ENCODE data around the gene LRRC36.
A peak's percentile ranks its signal among the peaks of the same experiment; 100 is the strongest.
"Not testable (repeated sequence)": the region's sequence is repeated elsewhere in the genome, so short reads cannot be mapped to it uniquely, and the experiment has no call there.

LRRC36 gene

DNA sequence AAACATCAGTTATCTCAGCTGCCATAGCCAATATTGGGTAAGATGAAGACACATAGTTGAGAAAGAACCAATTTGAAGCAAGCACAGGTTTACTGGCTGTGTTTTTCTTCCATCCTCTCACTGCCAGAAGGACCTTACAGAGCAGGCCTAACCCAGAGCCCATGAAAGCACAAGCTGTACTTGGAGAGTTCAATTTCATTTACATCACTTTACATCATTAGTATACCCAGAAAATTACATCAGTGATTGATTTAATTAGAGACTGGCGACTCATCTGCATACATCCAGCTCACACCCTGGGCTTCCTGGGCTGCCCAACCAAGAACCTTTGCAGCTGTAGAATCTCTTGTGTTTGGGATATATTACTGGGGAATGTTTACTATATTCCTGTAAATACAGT lies 23.7 kb downstream of the LRRC36 start:
- no peak for DNase-seq

DNA sequence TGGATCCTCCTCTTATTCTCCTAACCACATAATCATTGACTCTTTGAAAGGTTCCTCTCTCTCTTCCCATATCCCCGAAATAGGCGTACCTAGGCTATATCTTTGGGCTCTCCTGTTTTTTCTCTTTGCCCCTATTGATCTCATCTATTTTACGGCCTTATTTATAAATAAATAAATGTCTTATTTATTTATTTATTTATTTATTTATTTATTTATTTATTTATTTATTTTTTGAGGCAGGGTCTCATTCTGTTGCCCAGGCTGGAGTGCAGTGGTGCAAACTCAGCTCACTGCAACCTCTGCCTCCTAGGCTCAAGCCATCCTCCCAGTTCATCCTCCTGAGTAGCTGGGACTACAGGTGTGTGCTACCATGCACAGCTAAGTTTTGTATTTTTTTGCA lies 25.8 kb downstream of the LRRC36 start:
- DNase-seq, result not testable (repeated sequence)

DNA sequence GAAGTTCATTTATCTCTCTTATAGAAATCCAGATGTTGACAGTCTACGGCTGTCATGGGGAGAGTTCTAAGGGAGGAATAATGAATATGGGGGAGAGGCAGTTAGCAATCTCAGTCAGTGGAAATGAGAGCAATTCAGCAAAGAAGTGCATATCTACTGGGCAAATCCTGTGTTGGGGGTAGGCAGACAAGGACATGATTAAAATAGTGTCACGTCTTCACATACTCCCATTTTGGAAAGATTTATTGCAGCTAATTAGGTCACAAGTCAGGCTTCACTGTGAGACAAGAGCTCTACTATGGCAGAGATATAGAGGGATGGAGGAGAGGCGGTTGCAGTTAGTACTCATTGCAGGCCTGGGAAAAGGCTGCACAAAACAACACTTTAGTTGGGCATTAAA lies 29.8 kb downstream of the LRRC36 start:
- DNase-seq, result no peak

DNA sequence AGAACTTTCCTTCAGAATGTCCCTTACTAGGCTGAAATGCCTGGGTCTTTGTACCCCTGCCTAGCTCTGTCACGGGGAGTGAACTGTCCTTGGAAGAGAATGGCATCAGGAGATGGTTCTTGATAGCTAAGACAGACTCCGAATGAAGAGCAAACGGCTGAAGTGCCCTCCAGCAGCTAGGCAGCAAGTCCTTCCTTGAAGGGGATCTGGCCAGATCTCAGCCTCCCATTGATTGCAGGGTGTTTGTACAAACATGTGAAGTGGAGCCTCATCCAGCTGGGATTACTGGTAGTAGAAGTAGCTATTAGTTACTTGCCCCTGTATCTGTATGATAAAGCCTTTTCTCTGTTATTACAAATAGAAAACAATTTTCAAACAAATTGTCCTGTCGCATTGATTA lies 30.9 kb downstream of the LRRC36 start:
- DNase-seq, result no peak

DNA sequence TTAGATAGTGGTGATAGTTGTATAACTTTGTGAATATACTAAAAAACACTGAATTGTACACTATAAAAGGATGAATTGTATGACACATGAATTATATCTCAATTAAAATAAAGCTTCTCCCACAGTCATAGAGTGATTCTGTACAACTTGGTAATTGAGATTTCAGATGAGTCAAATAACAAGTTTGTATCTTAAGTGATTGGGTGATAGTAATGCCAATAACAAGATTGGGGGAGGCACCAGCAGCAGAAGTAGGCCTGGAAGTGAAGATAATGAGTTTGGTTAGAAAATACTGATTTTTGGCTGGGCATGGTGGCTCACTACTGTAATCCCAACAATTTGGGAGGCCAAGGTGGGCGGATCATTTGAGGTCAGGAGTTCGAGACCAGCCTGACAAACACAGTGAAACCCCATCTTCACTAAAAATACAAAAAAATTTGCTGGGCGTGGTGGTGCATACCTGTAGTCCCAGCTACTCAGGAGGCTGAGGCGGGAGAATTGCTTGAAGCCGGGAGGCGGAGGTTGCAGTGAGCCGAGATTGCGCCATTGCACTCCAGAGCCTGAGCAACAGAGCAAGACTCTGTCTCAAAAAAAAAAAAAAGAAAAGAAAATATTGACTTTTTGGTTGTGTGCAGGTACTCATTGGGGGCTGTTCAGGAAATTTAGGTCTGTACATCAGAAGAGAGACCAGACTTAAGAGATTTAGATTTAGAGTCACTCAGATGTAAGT lies 33.1 kb downstream of the LRRC36 start:
- DNase-seq, result not testable (repeated sequence)

DNA sequence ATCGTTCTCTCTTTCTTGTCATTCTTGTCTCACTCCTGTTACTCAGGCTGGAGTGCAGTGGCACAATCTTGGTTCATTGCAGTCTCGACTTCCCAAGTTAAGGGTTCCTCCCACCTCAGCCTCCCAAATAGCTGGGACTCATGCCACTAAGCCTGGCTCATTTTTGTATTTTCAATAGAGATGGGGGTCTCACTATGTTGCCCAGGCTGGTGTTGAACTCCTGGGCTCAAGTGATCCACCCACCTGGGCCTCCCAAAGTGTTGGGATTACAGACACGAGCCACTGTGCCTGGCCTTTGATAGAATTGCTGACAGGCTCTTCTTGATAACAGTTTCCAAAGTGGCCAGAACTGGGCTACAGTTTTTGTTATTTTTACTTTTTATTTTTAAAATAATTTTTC lies 34.4 kb downstream of the LRRC36 start:
- DNase-seq, result no peak

DNA sequence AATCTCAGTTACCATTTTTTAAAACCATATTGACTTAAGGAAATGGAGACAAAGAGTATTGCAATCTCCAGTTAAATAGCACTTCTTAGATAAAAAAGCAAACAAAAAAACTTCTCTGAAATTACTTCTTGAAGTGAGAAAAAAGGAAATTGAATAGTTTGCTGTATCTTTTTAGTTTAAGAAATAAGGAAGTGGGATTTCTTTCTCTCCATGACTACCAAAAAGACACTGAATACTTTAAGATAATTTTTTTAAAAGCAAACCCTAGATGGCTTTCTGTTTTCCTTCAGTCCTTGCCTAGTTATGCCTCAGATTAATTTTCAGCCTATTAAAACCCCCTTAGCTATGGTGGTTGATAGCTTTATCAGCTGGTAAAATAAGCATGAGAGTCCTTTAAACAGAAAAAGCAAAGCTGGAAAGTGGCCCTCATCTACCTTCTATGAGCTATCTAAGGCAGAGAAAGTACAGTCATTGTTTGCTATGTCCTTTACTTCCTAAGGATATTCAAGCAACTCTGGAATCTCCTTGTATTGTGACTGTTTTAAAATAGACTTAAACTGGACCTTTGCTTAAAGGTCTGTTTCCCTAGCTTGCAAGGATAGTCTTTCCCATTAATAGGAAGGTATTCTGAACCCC lies 38.1 kb downstream of the LRRC36 start:
- no peak for DNase-seq

DNA sequence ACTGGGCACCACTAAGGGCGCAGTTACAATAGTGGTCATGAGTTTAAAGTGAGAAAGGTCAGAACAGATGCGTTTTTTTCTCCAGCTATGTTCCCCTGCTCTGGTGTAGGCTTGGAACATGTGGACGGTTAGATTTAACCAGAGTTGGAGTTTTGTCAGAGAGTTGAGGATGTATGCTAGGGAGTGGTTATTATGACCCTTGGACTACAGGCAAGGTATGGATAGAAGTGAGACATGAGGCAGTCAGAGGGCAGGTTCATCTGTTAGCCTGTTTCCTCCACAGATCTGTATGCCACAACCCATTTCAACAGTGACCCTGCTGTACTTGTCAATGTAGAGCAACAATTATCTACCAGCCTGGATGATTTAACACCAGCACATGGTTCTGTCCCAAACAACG lies 44.0 kb downstream of the LRRC36 start:
- no peak for DNase-seq

DNA sequence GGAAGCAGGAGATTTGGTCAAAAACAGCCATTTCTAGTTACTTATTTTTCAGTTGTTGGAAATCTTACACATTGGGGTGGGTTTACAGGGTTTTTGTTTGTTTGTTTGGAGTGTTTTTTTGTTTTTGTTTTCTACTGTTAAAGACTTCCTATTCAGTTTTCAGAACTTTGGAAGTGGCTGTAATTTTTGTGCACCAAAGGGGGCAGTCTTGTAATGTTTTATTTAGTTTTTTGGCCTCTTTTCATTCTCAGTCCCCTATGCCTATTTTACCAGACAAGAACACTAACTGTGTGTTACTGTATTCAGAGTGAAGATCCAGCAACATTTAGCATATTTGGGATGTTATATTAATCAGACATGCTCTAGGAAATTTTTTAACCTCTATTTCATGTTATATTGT lies 46.0 kb downstream of the LRRC36 start:
- peak; percentile 47 for DNase-seq

DNA sequence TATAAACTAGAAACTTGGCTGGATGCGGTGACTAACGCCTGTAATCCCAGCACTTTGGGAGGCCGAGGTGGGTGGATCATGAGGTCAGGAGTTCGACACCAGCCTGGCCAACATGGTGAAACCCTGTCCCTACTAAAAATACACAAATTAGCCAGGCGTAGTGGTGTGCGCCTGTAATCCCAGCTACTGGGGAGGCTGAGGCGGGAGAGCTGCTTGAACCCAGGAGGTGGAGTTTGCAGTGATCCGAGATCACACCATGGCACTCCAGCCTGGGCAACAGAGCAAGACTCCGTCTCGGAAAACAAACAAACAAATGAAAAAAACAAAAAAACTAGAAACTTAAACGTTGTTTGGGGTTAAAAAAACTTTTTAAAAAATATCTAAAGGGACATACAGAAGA lies 49.4 kb downstream of the LRRC36 start:
- DNase-seq, result not testable (repeated sequence)

DNA sequence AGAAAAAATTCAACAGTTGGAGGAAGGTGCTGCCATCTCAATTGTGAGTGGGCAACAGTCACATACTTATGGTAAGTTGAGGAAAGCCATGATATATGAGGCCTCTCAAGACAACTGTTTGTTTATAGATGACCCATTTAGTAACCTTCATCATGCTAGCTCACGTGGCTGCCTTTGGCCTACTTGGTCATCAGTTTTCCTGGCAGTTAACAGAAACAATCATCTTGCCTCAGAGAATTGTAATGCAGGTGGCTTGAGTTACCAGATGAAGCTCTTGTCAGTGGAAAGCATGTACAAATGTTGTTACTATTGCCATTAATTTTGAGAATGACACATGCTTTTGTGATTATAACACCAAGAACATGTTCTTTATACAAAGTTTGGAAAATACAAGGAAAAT lies 52.0 kb downstream of the LRRC36 start:
- no peak for DNase-seq

DNA sequence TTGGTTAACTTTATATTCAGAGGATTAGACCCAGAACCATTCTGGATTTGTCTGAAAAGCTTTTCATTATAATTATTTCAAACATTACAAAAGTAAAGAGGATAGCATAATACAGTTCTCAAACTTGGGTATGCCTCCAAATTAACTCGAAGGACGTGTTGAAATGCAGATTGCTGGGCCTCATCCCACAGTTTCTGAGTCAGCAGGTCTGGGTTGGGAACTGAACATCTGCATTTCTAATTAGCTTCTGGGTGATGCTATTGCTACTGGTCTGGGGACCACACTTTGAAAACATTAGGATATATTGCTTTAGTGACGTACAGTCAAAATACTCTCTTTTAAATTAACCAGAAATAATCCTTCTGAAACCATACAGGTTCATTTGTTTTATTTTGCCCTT lies 56.7 kb downstream of the LRRC36 start:
- no peak for DNase-seq

DNA sequence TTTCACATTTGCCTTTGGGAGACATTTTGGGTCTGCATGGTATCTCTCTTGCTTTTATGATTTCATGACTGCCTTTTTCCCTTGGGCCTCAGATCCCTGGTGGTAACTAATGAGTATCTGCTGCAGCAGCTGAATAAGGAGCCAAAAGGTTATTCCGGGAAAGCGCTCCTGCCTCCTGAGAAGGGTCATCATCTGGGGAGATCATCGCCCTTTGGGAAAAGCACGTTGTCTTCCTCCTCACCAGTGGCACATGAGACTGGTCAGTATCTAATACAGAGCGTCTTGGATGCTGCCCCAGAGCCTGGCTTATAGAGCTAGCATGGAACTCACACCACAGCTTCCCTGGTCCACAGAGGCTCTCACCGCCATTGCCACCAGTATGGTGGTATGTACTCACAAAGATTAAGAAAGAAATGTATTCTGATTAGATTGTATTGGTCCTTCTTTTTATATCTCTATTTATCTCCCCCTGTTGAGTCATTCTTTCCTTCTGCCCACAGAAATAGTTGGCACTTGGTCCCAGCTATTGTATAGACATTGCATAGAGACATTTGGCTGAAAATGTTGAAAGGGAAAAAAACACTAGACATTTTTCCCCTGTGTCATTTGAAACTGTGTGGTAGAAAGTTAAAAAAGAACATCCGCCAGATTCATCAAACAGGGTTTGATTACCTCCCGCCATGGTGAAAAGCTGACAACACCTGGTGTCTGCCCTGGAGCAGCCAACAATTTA lies 58.3 kb downstream of the LRRC36 start:
- DNase-seq, result no peak

DNA sequence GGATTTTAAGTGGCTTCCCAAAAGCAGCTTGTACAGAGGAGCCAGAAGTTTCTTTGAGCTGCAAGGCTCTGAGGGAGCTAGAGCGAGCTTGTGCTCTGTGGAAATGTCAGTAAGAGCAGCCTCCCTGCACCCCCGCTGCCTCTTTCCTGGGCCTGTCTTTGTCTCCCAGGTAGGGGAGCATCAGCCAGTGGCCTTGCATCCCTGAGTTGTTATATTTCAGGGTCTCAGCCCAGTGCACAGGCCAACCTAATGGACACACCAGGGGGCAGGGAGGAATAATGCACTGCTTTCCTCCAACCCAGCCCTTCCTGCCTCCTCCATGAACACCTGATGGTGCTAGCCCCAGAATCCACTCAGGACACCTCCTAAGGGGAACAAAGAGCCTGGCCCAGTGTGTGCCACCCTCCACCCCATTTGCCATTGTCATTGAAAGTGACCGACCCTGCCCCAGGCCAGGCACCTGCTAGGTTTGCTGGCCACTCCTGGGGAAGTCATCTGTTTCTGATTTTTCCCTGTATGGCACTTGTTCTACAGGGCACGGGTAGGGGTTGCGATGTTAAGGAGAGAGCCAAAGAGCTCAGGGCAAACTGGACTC lies 60.3 kb downstream of the LRRC36 start:
- no peak for DNase-seq

DNA sequence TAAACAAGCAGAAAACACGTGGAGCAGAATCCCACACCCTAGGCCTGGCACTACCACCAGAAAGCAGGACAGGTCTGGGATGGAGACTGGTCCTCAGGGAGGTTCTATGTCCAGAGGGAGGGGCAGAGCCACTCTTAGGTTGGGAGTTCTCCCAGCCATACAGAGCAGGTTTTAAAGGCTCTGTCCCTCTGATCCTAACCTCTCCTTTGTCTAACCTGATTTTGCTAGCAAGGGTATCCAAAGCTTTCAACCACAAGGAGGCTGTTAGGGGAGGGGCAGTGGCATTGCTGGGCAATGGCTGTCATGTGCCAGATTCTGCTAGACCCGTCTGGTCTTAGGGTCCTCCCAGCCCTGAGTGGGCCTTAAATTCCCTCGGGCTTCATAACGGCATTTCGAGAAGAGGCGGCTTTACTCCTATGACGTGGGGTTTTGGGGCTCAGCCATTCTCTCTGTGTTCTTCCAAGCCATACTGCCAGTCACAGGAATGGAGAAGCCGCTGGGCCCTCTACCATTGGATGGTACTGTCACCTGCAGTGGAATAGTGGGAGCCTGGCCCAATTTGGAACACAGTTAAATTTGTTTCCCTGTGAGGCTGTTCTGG lies 61.0 kb downstream of the LRRC36 start:
- no peak for DNase-seq

DNA sequence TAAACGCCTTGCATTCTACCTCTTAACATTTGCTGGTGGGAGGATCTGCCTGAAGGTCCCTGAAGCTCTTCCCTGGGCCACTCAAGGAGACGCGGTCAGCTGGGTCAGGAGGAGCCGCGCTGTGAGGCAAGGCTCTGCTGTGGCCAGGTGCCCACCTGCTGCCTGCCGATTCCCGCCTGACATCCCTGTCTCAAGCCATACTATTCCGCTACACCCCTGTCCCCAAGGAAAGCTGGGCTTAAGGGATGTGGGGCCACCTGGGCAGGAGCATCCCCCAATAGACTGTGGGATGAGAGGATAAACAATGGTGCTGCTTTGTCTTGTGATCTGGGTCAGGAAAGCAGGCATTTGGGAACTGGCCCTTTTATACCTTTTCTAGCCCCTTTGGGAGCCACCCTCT lies 61.6 kb downstream of the LRRC36 start:
- DNase-seq, result no peak

DNA sequence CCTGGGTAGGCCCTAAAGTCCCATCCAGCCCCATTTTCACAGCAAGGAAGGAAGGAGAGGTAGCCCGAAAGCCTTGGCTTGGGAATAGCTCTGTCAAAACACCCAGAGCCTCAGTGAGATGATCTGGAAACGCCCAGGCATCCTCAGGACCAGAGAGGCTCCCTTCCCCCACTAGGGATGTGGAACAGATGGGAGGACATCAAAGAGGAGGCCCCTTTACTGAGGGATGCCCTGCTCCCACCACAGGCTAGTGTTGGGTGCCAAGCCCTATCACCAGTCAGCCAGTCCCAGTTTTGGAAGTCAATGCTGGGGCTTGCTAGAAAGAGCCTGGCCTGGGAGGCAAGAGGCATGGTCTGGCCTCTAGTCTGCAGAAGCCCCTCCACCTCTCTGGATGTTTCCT lies 62.0 kb downstream of the LRRC36 start:
- DNase-seq, result no peak

DNA sequence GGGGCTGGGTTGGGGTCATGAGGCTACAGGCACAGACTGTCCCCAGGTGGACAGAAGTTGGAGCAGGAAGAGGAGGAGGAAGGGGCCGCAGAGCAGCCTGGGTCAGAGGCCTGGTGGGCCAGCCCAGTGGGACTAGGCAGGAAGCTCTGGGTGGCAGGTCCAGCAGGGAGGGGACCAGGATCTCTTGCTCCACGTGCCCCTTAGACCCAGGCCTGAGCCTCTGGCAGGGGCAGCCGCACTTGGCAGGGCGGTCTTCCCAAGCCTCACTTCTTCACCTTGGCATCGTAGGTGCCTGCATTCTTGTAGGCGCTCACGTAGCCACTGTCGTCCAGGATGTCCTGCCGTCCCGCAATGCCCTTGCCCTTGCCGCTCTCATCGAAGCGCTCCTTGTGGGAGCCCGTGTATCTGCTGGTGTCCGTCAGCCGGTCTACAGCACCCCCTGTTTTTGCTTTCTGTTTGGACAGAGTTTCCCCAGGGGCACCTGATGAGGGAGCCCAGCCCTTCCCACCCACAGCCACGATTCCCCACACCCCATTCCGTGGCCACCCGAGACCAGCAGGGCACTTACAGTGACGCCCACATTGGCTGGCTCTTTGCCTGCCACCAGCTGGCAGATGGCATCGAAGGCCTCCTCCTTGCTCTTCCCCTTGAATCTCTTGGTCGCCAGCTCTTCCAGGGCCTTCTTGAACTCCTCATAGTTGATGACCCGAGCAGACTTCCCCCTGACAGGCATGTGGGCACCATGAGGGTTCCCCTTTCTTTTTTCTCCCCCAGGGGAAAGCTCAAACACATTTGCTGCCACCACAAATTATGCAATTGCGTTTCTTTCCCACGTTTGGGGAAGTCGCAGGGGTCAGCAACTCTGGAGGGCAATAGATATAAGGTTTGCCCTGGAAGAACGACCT lies 63.5 kb downstream of the LRRC36 start:
- no peak for DNase-seq

DNA sequence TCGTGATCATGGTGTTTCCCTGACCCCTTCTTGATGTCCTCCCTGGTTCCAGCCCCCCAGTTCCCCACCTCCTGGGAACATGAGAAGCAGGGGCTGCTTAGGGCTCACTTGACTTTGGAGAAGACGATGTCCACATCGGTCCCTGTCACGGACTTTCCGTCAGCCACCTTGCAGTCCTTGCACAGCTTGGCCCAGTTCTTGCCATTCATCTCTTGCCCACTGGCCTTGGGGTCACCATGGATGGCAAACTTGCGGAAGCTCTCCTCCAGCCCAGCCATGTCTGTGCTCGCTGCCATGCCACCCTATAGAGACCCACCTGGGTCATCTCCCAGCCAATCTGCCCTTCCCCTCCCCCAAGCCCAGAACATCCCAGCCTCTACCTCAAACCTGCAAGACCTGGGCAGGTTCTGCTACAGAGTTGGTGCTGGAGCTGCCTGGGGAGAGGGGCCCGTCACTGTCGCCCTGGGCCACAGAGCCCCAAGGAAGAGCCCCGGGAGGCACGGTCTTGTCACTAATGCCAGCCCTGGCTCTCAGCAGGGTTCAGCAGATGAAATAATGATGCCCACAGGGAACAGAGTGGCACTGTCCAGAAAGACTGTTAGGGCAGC lies 64.3 kb downstream of the LRRC36 start:
- DNase-seq, result no peak

DNA sequence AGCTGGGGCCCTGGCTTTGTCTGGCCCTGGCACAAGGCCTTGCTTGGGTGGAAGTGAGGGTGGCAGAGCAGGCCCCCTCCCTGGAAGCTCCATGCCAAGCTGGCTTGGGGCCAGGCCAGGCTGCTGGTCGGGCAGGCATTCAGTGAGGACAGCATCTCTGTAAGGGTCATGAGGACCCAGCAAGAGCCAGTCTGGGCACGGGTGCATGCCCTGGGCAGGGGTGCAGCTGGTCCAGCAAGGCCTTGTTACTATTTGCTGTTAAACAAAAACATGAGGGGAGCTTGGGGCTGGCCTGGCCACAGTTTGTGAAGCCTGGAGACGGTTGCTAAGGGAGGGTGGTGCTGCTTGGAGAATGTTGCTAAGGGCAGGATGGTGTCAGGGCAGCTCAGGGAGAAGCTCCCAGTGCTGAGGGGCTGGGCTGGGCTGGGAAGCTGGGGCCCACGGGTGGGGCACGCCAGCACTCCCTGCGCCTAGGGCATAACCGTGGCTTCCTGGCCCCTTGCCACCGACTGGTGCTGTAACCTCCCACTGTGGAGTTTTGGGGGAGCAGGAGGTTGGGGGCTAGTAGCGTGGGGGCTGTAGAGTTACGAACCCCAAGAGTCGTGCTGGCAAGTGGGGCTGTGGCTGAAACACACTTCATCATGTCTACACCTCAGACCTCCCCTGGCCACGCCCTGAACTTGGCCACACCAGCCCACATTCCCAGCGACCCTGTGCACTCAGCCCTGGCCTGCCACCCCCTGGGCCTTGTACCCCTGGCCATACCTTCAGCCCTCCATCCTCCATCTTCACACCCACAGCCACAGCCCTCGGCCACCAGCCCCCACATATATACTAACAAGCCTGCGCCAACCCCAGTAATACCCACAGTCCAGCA lies 65.0 kb downstream of the LRRC36 start:
- no peak for DNase-seq

Data from NCI-H1436 (cell line).